Cardiac septum (tissue), 1 donor: ENCODE measurements around the gene CT45A3. TPM values are rescaled to one million over a fixed set of nuclear protein-coding genes. Genes with fewer than 3 reads are reported as not detected.
"Not testable (repeated sequence)": the region's sequence is repeated elsewhere in the genome, so short reads cannot be mapped to it uniquely, and the experiment has no call there.

Source experiments
- DNase-seq: peaks from one replicate; pipeline ENCODE4 v3.0.0-alpha.2; 2020; ENCODE audit warnings: low spot score
- intact Hi-C: fragments of 100-400 bp; cut with DNase I; formaldehyde crosslinking; loops from one replicate; pipeline ENCODE4 v1.14.0; 2022
- long read RNA-seq: library from polyadenylated mRNA; unstranded; transcript quantifications from one replicate; pipeline ENCODE4 v2.0.0, GENCODE V29; 2021
- total RNA-seq: library from RNA; stranded (reverse); fragmentation: NEBNext Ultra II Directional; extraction: Animal tissue kit (Norgen Biotek cat#: 25700); gene quantifications from one replicate; pipeline ENCODE4 v1.2.1, GENCODE V29; 2021
- donor health status: DM: no; HTN: no; CAD: no.

CT45A3 gene
- total RNA-seq: not detected
- long read RNA-seq: 0 reads

- DNase-seq, intact Hi-C loops: not testable (repeated sequence)
Measured at GRCh38 chrX:135768091-135768490, at the start of gene CT45A3. Gene CT45A3, minus strand, starts transcription at chrX:135768191. Its CDS starts 3,747 bp downstream, at chrX:135764444.

GRCh38 chrX:135802687-135803086 lies 34.7 kb upstream of the CT45A3 start, which contains the start of gene CT45A6:
Gene CT45A6, minus strand, starts transcription at chrX:135802787. Its CDS starts 3,794 bp downstream, at chrX:135798993.
- DNase-seq, intact Hi-C loops: not testable (repeated sequence)

- DNase-seq, intact Hi-C loops: not testable (repeated sequence)
Measured at GRCh38 chrX:135785403-135785802, 17.4 kb upstream of the CT45A3 start, which contains the start of gene CT45A5. Gene CT45A5, minus strand, starts transcription at chrX:135785503. Its CDS starts 3,774 bp downstream, at chrX:135781729.

DNA sequence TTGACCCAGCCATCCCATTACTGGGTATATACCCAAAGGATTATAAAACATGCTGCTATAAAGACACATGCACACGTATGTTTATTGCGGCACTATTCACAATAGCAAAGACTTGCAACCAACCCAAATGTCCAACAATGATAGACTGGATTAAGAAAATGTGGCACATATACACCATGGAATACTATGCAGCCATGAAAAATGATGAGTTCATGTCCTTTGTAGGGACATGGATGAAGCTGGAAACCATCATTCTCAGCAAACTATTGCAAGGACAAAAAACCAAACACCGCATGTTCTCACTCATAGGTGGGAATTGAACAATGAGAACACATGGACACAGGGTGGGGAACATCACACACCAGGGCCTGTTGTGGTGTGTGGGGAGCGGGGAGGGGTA lies 23.3 kb downstream of the CT45A3 start:
- intact Hi-C loops, DNase-seq: not testable (repeated sequence)

- intact Hi-C loops: no loop called here
- no peak for DNase-seq
Measured at GRCh38 chrX:135741192-135741715, 26.7 kb downstream of the CT45A3 start.

DNA sequence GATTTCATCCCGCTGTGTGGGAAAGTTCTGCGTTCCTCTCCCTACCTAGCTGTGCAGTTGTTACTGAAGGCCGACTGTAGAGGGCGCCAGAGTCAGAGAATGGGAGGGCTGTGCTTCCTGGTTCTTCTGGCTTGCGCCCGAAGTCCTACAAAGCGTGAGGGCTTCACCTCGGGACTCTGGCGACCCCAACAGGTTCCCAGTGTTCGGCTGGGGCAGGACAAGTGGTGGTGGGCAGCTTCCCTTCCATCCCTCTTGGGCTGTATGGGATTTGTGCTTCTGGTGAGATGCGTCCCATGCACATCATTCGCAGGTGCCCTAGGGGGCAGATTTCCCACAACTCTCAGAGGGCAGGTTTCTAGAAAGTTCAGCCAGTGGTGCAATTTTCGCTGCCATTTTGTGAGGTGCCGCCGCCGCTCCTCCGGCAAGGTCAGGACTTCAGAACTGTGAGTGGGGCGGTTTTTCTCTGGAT lies 27.3 kb downstream of the CT45A3 start:
- intact Hi-C loops: no loop called here
- DNase-seq: no peak

DNA sequence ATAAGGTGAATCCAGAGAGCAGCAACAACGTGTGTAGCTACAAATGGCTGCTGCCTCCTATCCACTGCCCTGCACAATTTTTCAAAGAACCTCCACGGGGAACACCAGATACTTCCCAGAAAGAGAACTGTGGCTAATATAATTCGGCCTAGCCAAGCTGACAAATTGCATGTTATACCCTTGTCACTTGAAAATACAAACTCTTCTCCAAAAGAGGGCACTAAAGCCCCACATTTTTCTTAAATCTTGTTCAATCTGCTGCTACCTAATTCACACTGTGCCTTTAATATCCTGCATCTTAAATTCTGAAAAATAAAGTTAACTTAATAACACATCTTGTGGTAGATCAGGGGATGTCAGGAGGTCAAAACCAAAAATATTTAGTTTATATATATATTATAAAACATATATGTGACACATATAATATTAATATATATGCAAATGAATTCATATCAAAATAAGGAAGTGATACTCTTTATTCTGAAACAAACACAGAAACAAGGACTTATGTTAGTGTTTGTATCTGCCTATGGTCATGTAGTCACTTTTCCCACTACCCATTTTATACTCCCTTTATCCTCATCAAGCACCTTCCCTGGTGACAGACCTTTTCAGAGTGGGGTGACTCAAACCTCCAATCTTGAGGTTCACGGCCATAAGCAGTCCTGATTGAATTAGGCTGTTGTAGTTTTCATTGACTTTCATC lies 30.5 kb downstream of the CT45A3 start:
- no peak for DNase-seq
- intact Hi-C loops: no loop called here

DNA sequence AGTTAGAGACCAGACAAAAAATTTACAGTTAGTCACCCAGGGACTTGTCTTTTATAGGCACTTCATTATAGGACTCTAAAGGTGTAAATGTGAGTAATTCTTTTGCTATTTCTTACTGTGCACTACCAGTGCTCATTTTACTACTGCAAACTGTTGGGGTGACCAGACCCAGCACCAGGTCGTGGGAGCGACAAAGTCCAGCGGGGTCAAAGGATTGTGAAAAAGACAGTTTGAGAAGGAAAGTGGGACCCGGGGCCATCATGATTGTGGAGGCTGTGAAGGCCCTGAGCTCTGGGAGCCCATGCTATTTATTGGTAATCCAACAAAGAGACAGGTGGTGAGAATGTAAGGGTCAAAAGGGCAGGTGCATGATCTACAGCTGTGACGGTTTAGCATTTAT lies 33.3 kb downstream of the CT45A3 start:
- intact Hi-C loops, DNase-seq: not testable (repeated sequence)

DNA sequence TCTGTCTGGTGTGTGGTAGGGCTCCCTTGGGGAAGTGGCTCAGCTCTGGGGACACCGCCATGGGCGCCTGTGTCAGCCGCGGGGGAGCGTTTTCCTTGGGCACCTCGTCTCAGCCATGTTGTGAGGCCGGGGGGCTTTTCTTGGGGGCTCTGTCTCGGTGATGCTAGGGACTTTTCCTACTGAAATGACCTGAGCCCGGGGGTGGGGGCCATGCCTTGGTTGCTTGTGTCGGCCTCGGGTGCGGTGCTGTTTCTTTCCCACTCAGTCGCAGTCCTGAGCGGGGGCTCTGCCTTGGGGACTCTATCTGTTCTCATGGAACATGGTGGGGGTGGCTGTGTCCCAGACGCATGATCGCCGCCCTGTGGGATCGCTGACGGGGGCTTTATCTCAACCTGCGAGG lies 54.2 kb downstream of the CT45A3 start:
- DNase-seq: no peak
- intact Hi-C loops: no loop called here

DNA sequence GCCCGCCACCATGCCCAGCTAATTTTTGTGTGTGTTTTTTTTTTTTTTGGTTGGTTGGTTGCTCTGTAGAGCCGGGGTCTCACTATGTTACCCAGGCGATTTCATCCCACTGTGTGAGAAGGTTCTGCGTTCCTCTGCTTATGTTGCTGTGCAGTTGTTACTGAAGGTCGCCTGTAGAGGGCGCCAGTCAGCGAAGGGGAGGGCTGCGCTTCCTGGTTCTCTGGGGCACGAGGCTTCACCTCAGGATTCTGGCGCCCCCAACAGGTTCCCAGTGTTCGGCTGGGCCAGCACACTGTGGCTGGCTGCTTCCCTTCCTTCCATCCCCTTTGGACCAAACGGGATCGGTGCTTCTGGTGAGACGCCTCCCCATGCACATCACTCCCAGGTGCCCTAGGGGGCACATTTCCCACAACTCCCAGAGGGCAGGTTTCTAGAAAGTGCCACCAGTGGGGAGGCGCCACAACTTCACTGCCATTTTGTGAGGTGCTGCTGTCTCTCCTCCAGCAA lies 54.8 kb downstream of the CT45A3 start, which contains the start of gene CT45A1:
CT45A1 (plus strand) TSS at position 457 of the 507 bp plus-strand sequence. CDS start 5,302 bp downstream, outside the sequence.
- DNase-seq, intact Hi-C loops: not testable (repeated sequence)

Other genes starting within 250 kb of the CT45A3 start
- 3.7 TPM for gene INTS6L, start 247.5 kb downstream of the CT45A3 start, total RNA-seq
- gene CT45A1, start 54.6 kb downstream of the CT45A3 start, total RNA-seq: not detected
- not detected for gene CT45A5, start 17.3 kb upstream of the CT45A3 start, total RNA-seq
- not detected for gene CT45A6, start 34.6 kb upstream of the CT45A3 start, total RNA-seq
- not detected for gene CT45A2, start 51.8 kb upstream of the CT45A3 start, total RNA-seq
- gene CT45A7, start 69.1 kb upstream of the CT45A3 start, total RNA-seq: not detected
- gene CT45A8, start 86.3 kb upstream of the CT45A3 start, total RNA-seq: not detected
- not detected for gene CT45A9, start 103.6 kb upstream of the CT45A3 start, total RNA-seq
- not detected for gene CT45A10, start 125.3 kb upstream of the CT45A3 start, total RNA-seq
- gene SAGE1, start 125.5 kb upstream of the CT45A3 start, total RNA-seq: not detected
- gene MMGT1, start 205.8 kb upstream of the CT45A3 start, total RNA-seq: 29.5 TPM
- gene SLC9A6, start 217.2 kb upstream of the CT45A3 start, total RNA-seq: 12.5 TPM